RWPE1 (cell line): ENCODE results near the gene THOP1.

ENCODE experiments used
- CTCF ChIA-PET: fragments of 350-600 bp; sonication (Branson Sonifier 250); formaldehyde crosslinking; extraction: SDS; loops from one replicate; lab custom pipeline; 2021; lab: Yijun Ruan, JAX
- POLR2A ChIA-PET: fragments of 400-600 bp; formaldehyde crosslinking; extraction: SDS; loops from one replicate; lab custom pipeline; 2020; ENCODE audit warnings: antibody characterized with exemption; ENCODE audit not compliant: low non-redundant PET; lab: Yijun Ruan, JAX
- DNase-seq: peaks from one replicate; pipeline ENCODE4 v3.0.0; 2012; ENCODE audit warnings: low spot score
- H3K27ac ChIP-seq: fragments of 450-650 bp; 2 replicates; pipeline ENCODE4 v1.5.1; 2017
- TF ChIP-seq, protein P1 (sequence below): fragments of 450-650 bp; conservative IDR thresholded peaks from 2 replicates; pipeline ENCODE4 v1.5.1; 2017; ENCODE audit warnings: low read depth, mild to moderate bottlenecking

THOP1 gene

DNA sequence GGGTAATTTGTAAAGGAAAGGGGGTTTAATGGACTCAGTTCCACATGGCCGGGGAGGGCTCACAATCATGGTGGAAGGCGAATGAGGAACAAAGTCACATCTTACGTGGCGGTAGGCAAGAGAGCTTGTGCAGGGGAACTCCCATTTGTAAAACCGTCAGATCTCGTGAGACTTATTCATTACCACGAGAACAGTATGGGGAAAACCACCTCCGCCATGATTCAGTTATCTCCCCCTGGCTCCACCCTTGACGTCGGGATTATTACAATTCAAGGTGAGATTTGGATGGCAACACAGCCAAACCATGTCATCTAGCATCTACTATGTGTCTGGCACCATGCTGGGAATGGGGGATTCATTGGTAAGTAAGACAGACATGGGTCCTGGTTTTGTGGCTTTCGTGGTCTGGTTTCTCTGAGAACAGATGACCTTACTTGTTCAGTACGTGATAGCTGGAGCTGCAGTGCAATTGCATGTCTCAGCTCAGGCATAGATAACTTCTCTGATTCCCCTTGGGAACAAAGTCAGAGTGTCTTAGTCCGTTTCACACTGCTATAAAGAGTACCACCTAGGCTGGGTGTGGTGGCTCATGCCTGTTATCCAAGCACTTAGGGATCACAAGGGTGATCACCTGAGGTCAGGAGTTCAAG is 42.7 kb downstream of the THOP1 start:
- TF ChIP-seq, protein P1, sequence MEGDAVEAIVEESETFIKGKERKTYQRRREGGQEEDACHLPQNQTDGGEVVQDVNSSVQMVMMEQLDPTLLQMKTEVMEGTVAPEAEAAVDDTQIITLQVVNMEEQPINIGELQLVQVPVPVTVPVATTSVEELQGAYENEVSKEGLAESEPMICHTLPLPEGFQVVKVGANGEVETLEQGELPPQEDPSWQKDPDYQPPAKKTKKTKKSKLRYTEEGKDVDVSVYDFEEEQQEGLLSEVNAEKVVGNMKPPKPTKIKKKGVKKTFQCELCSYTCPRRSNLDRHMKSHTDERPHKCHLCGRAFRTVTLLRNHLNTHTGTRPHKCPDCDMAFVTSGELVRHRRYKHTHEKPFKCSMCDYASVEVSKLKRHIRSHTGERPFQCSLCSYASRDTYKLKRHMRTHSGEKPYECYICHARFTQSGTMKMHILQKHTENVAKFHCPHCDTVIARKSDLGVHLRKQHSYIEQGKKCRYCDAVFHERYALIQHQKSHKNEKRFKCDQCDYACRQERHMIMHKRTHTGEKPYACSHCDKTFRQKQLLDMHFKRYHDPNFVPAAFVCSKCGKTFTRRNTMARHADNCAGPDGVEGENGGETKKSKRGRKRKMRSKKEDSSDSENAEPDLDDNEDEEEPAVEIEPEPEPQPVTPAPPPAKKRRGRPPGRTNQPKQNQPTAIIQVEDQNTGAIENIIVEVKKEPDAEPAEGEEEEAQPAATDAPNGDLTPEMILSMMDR = no peak
- ChIA-PET CTCF (interaction anchor here (0.6 kb wide), 1 partner anchor 191 kb away, joined by 5 read pairs; no protein-coding TSS in a partner anchor), POLR2A (no interaction called here)
- DNase-seq = no peak
- H3K27ac ChIP-seq = no peak overlapping the region

DNA sequence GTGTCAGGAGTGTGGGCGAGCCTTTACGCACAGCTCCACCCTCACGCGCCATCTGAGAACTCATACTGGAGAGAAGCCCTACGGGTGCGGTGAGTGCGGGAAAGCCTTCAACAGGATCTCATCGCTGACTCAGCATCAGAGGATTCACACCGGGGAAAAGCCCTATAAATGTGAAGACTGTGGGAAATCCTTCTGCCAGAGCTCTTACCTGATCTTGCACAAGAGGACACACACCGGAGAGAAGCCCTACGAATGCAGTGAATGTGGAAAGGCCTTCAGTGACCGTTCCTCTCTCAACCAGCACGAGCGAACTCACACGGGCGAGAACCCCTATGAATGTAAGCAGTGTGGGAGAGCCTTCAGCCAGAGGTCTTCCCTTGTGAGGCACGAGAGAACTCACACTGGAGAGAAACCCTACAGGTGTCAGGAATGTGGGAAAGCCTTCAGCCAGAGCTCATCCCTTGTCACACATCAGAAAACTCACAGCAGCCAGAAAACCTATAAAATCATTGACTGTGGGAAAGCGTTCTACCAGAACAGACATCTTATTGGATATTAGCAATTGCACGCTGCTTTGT is 49.1 kb downstream of the THOP1 start:
- TF ChIP-seq, protein P1 = no peak
- POLR2A ChIA-PET = no interaction called here
- CTCF ChIA-PET = no interaction called here
- no peak for DNase-seq
- no peak overlapping the region for H3K27ac ChIP-seq

DNA sequence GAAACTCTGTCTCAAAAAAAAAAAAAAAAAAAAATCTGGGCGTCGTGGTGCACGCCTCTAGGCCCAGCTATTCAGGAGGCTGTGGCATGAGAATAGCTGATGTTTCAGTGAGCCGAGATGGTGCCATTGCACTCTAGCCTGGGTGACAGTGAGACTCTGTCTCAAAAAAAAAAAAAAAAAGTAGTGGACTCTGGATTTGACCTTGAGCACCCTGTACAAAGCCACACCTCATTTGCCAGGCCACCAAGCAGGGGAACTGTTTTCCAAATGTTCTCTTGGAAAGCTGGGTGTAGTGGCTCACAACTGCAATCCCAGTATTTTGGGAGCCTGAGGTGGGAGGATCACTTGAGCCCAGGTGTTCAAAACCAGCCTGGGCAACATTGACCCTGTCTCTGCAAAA is 52.1 kb downstream of the THOP1 start:
- POLR2A ChIA-PET = no interaction called here
- DNase-seq = no peak
- no peak overlapping the region for H3K27ac ChIP-seq
- TF ChIP-seq, protein P1 = no peak
- CTCF ChIA-PET = interaction anchor here (0.6 kb wide), 1 partner anchor 38 kb away, joined by 4 read pairs; no protein-coding TSS in a partner anchor

DNA sequence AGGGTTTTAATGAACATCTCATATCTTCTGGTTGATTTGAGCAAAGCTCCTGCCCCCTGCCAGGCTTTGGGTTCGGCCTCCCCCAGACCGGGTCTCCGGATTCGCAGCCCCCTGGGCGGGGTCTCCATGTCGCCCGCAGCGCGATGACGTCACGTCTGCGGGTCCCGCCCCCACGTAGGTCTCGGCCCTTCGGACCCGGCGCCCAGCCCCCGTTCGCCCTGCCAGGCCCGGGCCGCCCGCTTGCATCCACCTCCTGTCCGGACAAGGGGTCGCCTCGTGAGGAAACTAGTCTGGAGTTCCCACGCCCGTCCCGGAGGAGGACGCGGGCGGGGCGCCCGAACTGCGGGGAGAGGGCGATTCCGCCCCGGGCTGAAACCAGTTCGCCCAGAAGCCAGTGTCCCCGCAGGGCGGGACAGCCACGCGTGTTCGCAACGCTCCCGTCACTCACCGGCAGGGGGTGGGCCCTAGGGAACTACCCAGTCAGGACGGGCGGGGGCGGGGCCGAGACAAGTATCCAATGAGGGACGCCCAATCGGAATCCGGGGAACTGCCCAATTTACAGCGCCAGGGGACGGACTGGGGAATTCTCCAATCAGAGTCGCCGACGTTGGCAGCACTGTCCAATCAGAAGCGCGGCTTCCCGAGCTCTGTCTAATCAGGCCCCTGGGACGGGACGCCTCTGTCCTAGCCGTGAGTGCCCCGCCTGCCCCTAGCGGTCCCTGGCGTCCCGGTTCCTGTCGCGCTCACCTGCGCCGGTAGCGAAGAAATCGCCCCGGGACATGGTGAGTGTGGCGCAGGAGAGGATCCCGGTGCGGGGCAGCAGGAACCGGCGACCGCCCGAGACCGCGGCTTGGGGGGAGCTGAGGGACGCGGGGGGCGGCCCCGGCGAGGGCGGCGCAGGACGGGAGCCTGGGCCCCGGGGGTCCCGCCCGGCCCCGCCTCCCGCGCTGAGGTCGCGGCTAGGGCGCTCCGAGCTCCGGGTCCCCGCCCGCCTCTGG is 55.8 kb downstream of the THOP1 start, which contains the start of gene ZNF555:
Gene ZNF555, plus strand, starts transcription at position 682 of the 998 bp plus-strand sequence. Its CDS starts 98 bp downstream, at position 780.
- POLR2A ChIA-PET = interaction anchor here (0.6 kb wide), 1 partner anchor 60 kb away, joined by 3 read pairs; the partner anchor contains the start of gene ZNF57
- H3K27ac ChIP-seq = peak within 1 kb of the TSS; percentile 86
- TF ChIP-seq, protein P1 = peak; percentile 57
- peak; percentile 100 for DNase-seq
- CTCF ChIA-PET = interaction anchor here (0.5 to 0.7 kb wide), 2 partner anchors 33 to 97 kb away, joined by 4 to 6 read pairs; no protein-coding TSS in a partner anchor

DNA sequence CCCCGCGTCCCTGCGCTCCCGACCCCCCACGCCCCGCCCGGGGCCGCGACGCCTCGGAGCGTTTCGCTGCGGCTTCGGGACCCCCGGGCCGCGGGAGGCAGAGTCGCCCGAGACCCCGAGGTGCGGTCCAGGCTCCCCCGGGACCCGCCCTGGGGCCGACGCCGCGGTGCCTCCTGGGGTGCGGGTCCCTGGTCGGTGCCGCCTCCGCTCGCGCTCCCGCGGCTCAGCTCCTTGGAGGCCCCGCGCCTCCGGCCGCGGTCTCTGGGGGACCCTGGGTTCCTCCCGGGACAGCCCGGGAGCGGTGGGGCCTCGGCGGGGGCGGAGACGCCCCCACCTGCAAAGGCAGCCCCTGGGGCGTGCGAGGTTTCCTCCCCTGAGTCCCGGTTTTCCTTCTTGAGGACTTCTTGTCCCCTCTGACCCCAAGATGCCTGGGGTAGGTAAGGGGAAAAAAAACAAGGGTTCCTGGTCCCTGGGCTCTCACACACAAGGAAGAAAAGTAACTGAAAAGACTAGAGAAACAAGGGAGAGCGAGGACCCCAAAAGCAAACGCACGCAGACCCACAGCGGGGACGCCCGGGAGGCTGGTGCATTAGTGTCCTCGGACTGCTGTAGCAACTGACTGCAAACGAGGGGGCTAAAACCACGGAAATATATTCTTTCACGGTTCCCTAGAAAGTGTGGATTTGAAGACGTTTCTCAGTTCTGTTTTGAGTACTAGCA is 56.7 kb downstream of the THOP1 start:
- POLR2A ChIA-PET = interaction anchor here (0.6 kb wide), 1 partner anchor 59 kb away, joined by 3 read pairs; the partner anchor contains the start of gene ZNF57
- DNase-seq = peak; percentile 18
- TF ChIP-seq, protein P1 = no peak
- CTCF ChIA-PET = no interaction called here
- H3K27ac ChIP-seq = peak overlapping the region; percentile 86
